Stimulated activated CD4-positive, alpha-beta T cell treated with anti-CD3 and anti-CD28 coated beads, TNF-alpha, amount 100 ng/mL, for 1 hour (primary cell): Measurements from ENCODE around the gene HRH3.

Source experiments
- DNase-seq, 3 donors: peaks; one replicate each; pipeline ENCODE4 v3.0.0-alpha.2; 2020; ENCODE audit warnings: low read depth in 3 of 3, low spot score in 1 of 3

The HRH3 gene

DNA sequence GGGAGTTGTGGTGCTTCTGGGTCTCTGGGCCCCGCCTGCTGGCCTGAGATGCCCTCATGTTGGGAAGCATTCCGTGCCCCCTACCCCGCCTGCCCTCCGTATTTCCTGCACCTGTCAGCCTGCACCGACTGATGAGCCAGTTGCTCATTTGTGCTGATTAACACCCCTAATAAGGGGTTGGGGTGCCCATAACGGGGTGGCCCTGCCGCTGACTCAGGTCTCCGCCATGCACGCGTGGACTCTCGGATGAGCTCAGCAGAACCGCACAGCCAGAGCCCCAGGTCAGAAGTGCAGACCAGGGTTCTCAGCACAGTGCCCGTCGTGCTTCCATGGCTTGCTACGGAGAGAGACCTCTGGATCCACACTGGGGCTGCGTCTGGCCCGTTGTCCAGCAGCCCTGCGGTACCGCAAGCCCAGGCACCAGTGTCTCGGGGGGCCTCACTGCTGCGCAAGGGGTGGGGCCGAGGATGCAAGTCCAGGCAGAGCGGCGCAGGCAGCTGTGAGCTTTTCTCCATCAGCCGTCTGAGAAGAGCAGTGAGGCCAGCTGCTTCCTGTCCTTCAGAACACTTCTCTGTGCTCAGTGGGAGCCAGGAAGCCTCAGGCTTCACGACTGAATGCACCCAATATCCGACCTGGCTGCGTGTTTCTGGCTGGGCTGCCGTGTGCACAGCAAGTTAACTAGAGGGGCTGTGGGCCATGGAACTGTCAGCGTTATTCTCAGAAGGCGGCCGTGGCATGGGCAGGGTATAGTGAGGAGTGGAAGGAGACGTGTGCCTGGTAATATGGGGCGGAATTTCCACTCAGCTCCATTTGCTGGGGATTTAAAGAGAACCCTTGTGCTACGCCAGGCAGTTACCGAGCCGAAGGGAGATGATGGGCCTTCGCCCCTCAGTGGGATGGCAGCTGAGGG is 18.6 kb downstream of the HRH3 start:
- no peak for DNase-seq

DNA sequence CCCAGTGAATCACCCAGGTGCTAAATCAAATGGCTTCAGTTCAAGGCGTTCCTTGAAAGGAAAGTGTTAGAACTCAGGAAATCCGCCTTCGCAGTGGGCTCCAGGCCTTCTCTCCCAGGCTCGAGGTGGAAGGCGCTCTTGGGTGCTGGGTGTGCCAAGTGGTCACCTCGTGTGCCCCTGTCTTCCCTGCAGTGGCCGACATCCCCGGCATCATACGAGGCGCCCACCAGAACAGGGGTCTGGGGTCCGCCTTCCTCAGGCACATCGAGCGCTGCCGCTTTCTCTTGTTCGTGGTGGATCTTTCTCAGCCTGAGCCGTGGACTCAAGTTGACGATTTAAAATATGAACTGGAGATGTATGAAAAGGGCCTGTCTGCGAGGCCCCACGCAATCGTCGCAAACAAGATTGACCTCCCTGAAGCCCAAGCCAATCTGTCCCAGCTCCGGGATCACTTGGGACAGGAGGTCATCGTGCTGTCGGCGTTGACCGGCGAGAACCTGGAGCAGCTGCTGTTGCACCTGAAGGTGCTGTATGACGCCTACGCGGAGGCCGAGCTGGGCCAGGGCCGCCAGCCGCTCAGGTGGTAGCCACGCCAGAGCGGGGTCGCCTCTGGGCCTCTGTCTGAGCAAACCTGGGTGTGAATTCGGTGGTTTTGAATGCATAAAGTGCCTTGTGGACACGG is 19.4 kb downstream of the HRH3 start:
- DNase-seq, result no peak

DNA sequence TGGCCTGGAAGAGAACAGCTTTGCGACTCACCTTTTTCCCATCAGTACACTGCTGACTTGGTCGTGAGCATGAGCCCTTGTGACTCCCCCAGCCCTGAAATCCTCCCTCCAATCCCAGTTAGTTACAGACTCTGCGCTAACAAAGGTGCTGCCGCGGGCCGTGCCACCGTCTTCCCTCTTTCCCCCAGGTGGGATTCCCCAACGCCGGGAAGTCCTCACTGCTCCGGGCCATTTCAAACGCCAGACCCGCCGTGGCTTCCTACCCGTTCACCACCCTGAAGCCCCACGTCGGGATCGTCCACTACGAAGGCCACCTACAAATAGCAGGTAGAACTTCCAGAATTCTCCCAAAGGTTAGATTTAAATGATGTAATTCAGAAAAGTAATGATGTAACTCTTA is 21.1 kb downstream of the HRH3 start:
- no peak for DNase-seq

DNA sequence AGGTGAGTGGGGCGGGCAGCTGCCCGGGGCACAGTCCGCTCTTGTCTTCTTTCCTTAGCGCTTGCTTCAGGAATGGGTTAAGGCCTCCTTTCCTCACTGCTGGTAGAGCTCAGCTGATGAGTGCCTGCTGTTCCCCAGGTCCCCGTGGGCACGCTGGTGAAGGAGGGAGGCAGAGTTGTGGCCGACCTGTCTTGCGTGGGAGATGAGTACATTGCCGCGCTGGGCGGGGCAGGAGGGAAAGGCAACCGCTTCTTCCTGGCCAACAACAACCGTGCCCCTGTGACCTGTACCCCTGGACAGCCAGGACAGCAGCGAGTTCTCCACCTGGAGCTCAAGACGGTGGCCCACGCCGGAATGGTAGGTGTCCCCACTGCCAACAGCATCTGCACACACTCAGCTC is 21.6 kb downstream of the HRH3 start:
- no peak for DNase-seq

DNA sequence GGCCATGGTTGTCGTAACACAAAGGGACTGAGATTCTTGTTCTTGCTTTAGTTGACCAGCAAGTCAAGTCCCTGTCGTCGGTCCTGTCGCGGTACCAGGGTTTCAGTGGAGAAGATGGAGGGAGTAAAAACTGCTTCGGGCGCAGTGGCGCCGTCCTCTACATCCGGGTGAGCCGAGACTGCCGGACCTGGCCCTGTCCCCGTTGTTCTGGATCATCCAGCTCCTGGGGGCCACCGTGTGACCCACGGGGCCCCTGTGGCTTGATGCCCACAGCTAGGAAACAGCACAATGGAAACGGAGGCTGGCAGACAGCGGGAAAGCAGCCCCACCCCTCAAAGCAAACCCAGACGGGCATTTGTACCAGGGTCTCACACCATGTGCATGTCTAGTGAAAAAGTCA is 22.3 kb downstream of the HRH3 start:
- DNase-seq, result no peak

DNA sequence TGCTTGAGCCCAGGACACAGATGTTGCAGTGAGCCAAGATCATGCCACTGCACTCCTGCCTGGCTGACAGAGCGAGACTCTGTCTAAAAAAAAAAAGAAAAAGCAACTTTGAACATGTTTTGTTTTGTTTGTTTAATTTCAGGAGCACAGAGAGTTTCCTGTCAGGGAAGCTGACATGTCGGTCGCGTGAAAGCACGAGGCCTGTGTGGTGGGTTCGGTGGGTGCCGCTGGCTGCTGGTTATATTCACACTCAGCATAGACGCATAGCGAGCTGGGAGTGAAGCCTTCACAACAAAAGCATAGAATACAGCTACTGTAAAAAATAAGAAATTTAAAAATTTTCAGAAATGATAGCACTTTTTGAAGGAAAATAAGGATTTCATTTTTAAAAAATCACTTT is 22.8 kb downstream of the HRH3 start:
- no peak for DNase-seq

DNA sequence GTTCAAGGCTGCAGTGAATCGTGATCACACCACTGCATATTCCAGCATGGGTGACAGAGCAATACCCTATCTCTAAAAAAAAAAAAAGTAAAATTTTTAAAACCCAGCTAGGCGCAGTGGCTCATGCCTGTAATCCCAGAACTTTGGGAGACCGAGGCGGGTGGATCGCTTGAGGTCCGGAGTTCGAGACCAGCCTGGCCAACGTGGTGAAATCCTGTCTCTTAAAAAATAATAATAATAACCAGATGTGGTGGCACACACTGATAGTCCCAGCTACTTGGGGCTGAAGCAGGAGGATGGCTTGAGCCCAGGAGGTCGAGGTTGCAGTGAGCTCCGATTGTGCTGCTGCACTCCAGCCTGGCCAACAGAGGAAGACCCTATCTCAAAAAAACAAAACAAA is 23.8 kb downstream of the HRH3 start:
- DNase-seq, result no peak

DNA sequence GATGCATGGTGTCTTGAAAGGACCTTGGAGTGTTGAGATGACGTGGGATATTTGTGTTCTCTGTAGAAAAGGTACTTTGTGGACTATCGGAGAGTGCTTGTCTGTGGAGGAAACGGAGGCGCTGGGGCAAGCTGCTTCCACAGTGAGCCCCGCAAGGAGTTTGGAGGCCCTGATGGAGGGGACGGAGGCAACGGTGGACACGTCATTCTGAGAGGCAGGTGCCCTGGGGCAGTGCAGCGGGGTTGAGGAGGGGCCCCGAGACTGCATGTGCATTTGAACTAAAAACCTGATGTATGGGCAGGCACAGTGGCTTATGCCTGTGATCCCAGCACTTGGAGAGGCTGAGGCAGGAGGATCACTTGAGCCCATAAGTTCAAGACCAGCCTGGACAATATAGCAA is 24.3 kb downstream of the HRH3 start:
- no peak for DNase-seq

DNA sequence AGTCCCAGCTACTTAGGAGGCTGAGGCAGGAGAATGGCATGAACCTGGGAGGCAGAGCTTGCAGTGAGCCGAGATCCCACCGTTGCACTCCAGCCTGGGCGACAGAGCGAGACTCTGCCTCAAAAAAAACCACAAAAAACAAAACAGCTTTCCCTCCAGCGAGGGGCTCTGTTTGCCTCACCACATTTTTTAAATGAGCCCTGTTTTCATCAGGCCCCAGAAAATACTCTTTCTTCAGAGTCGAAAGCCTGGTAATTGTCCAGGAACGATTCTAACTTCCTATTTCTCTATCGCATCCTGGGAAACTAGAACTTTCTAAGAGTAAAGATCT is 25.0 kb downstream of the HRH3 start:
- DNase-seq, result no peak

DNA sequence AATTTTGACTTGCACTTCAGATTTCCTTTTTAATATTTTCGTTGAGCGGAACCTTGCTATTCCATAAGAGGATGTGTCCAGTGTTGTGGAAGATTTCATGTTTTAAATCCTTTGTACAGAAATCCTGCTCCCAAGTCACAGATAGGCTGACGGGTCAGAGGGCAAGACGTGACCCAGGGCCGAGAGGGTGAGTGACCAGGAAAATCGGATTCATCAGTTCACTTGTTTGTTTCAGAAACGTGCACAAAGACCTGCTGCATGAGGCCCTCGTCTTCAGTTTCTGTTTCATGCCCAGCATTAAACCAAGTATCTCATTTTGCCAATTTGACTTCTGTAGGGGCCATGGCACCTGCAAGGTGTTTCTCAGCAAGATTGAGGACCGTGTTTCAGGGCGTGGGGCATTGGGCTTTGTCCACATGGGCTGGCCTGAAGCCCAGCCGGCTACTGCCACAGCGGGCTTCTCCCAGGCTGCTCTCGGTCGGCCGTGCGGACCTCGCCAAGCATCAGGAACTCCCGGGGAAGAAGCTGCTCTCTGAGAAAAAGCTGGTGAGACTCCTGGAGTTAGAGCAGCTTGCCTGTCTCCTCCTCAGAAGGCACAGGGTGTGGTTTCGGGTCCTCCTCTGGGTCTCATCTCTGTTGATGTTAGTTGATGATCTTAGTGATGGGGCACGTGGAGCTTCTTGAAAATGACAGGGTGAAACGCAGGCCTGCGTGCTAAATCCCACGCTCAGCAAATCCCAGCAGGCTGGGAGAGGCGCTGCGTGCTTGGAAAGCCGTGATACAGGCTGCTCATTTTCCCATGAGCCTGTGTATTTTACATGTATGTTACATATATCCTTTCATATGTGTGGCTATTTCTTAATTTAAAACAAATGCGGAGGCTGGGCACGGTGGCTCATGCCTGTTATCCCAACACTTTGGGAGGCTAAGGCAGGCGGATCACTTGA is 26.7 kb downstream of the HRH3 start:
- DNase-seq, result no peak

DNA sequence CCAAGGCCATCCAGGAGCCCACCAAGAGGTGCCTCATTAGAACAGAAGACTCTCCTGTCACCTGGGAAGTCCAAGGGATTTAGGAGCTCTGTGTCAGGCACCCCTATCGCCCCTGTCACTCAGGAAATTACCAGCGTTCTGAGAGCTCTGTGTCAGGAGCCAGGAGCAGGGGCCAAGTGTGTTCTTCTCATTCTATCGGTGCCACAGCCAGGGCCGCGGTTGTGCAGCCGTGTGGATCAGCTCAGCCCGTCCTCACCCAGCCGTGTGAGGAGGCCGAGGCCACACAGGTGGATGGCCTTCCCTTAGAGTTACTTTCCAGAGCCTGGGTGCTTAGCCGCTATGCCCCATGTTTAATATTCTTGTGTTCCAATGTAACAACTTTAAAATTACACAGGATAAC is 27.4 kb downstream of the HRH3 start:
- no peak for DNase-seq

DNA sequence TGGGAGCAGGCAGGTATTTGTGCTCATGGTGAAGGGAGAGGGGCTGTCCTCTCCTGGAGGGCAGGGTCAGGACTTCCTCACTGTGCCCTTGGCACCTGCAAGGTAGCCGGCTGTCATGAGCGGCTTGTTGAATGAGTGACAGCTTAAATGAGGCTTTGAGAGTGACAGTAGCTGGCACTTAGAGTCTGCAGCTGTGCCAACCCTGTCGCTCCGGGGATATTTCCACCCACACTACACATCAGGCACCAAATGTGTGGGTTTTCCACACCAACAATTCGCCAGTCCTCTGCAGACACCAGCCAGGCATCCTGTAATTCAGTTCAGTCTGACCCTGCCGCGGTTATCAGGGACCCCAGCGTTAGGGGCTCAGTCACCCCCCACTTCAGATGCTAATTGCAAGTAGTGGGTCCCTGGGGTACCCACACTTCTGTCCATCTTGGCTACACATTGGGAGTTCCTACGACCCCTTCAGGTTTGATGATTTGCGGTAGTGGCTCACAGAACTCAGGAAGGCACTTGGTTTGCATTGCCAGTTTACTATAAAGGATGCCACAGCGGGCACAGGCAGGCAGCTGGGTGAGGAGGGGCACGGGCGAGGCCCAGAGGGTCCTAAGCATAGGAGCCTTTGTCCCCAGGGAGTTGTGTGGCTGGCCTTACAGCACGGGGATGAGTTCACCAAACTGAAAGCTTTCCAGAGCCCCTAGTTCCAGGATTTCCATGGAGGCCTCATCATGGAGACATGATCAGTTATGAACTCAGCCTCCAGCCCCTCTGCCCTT is 28.1 kb downstream of the HRH3 start:
- DNase-seq, result no peak

DNA sequence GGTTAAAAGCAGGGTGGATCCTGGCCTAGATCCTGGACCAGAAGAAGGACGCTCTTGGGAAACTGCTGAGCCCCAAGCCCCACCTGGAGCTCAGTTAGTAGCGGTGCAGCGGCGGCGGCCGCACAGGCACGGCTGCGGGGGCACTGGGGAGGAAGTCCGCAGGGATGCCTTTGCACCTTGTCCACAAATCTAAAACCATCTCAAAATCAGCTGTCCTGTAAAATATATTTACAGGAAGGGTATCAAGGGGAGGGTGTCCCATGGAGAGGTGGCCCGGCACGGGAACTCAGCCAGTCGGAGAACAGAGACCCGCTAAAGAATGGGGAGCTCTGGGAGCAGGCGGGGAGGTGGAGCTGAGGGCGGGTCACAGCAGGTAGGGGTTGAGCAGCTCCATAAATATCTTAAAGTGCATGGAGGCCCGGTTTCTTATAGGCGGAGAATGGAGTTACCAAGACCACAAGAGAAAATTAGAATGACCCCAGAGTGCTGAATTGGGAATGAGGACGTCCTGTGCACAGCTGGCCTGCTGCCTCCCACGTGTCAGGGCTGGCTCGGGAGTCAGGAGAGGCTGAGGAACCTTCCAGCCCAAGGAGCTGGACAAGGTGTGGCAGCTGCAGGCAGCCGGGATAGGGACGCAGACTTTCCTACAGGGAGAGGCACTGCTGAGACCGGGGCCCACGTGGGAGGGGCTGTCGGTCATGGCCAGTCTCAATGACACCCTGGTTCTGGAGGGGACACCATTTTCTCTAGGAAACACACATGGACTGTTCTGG is 29.3 kb downstream of the HRH3 start:
- DNase-seq, result no peak

DNA sequence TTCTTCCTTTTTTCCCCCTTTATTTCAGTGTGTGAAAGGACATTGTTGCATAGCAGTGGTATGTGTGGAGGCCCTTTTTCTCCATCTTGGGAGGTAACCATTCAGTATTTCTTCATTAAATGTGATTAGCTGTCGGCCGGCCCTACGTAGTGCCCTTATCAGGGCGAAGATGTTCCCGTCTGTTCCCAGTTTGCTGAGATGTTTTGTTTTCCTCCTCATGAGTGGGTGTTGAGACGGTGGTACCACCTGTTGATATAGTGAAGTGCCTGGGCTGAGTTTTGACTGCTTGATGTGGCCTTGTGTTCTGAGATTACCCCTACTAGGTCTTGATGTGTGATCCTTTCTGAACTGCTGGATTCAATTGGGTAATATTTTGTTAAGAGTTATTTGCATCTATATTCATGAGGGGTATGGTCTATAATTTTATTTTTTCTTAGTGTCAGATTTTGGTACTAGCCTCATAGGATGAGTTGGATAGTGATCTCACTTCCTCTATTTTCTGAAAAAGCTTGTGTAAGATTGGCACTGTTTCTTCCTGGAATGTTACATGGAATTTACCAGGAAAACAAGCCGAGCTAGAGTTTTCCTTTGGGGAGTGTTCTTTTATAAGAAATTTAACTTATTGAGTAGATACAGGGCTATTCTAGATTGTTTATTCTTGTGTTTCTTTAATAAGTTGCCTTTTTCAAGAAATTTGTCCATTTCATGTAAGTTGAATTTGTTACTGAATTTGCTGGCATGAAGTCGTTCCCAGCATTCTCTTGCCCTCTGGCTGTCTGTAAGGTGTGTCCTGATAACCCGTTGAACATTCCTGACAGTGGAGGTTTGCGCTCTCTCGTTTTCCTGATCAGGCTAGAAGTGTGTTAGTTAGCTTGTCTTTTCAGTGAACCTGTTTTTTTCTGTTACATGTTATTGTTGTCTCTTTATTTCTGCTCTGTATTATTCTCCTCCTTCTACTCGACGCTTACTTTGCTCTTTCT is 32.9 kb downstream of the HRH3 start:
- DNase-seq, result no peak

DNA sequence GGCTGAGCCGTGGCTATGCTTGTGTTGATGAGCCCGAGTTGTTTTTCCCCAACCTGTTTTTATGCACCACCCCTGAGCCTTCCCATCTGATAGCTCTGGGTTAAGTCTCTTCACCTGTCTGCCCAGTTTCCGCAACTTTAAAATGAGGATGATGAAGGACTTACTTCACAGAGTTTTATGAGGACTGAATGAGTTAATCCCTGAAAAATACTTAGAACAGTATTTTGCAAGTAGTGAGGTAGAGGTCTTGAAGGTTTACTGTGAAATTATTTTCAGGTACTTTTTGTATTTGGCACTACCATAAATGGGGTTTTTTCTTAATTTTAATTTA is 34.0 kb downstream of the HRH3 start:
- no peak for DNase-seq

DNA sequence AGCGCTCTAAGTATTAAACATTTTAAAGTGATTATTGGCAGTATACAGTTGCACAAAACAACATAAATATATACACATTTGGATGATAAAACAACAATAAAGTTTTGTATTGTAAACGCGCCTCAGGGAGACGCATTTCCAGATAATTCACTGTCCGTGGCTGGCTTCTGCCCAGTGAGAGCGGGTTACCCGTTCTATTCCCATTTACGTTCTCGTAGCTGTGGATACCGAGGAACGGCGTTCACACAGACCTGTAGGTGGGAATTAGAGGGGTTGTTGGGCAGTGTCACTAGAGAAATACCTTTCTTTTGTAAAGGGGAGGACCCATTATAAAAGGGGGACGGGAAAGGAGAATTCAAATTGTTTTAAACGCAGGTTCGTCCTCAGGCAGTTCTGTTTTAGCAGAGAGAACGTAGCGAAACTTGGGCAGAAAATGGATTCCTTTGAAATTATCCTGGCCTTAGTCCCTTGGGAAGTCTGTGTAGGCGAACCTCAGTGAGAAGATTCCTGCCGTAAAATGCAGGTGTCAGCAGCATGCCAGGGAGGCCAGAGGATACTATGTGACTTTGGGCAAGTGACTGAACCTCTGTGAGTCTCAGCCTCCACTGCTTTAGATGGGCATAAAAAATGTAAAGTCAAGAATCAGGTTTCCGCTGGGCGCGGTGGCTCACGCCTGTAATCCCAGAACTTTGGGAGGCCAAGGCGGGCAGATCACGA is 36.5 kb downstream of the HRH3 start:
- no peak for DNase-seq

DNA sequence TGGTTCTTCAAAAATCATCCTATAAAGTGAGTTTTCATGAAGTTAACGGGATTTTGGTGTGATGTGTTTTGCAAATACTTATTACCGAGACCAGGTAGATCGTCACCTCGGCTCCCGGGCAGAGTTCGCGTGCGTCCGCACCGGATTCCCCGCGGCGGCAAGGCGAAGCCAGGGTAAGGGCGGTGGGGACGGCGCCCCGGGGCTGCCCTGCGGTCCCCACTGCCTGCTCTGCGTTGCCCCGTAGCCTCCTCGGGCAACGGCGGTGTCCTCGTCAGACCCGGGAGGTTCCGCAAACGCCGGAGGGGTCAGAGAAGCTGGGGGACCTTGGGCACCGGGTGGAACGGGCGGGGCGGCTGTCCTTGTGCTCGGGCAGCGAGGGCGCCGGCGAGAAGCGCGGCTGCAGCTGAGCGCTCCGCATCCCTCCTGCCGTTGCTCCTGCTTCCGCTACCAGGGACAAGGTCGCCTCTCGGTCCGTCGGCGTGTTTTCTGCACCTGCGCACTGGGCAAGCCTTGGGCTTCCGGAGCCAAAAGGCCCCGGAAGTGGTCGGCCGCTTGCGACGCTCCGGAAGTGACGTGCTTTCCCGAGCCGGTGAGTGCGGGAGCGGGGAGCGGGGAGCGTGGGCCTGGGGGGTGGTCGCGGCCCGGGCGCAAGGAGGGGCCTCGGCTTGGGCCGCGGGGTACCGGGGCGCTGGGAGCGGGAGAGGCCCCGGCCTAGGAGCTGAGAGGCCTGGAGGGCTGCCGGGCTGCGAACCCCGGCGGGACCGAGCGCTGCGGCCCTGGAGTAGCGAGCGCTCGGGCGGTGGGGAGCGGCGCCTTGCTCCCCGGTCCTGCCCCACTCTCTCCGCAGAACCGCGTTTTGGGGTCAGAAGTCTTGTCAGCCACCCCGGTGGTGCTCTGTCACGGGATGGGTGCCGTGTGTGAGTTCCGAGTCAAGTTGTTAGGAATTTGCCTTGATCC is 37.3 kb downstream of the HRH3 start, which contains the start of gene MTG2:
TSS of gene MTG2 (plus strand) at position 560 of the 957 bp plus-strand sequence. CDS start 10,393 bp downstream, outside the sequence.
- peak; percentile 80 to 84 (median 83) for DNase-seq
